Measurements from ENCODE around the gene STARD3. TPM values are rescaled to one million over a fixed set of nuclear protein-coding genes. Genes with fewer than 3 reads are reported as not detected.
A peak's percentile ranks its signal among the peaks of the same experiment; 100 is the strongest.

STARD3 gene
- total RNA-seq, 2 experiments from 2014 or later: 70.0 to 72.8 TPM

GRCh38 chr17:39627712-39628516 lies 9.0 kb upstream of the STARD3 start:
- ChIA-PET POLR2A (no interaction called here), CTCF (interaction anchor here (1.0 to 1.4 kb wide), 4 partner anchors 9 to 126 kb away, joined by 3 to 6 read pairs (median 3); no protein-coding TSS in a partner anchor)
- Mint-ChIP-seq H3K4me3 (no peak overlapping the region), H3K9me3 (no peaks in the 10 kb centered on the region), H3K4me1 (peaks cover 29% of the 10 kb centered on the region), H3K36me3 (ENCODE audit: low read depth) (no peaks in the 10 kb centered on the region), H3K27me3 (peaks cover 47% of the 10 kb centered on the region), H3K27ac (no peak overlapping the region)
- DNase-seq: no peak

DNA sequence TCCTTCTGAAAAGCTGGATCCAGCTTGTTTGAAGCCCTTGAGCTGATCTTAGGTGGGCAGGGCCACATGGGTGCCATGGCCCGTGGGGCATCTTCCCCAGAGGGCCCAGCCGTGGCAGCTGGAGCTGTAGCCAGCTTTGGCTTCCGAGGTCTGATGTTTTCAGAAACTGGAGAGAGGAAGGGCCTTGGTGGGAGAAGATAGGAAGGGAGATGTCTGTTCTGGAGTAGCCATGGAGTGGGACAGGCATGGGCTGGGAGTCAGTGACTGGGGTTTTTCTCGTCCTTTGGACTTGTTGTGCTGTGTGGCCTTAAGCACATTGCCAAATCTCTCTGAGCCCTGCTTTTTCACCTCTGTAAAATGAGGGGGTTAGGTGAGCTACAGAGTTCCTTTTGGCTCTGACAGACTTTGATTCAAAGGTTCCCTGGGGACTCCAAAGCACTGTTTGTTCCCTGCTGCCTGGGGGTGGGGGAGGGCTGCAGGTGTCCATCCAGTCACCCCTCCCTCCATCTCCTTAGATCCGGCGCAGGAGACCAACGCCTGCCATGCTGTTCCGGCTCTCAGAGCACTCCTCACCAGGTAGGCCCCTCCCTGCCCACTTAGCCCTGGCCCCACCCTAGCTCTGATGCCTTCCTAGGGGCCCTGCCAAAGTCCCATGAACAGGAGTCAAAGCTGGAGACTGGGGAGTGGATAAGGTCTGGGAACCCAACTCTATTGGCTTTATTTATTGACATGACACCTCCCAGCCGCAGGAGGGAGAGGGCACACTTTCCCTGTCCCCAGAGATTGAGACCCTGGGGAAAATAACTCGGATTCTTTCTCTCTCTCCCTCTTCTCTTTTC lies 8.1 kb upstream of the STARD3 start:
- H3K36me3 Mint-ChIP-seq (ENCODE audit: low read depth): no peaks in the 10 kb centered on the region
- CTCF ChIA-PET: interaction anchor here (1.0 to 1.4 kb wide), 3 partner anchors 9 to 26 kb away, joined by 3 to 6 read pairs (median 3); no protein-coding TSS in a partner anchor
- no peak overlapping the region for H3K27ac Mint-ChIP-seq
- no peak overlapping the region for H3K4me3 Mint-ChIP-seq
- POLR2A ChIA-PET: no interaction called here
- H3K27me3 Mint-ChIP-seq: peaks cover 47% of the 10 kb centered on the region
- DNase-seq: no peak
- no peaks in the 10 kb centered on the region for H3K9me3 Mint-ChIP-seq
- H3K4me1 Mint-ChIP-seq: peaks cover 22% of the 10 kb centered on the region

- no peak for DNase-seq
- CTCF ChIA-PET: no interaction called here
- Mint-ChIP-seq H3K27ac (no peak overlapping the region), H3K4me3 (no peak overlapping the region), H3K27me3 (peaks cover 46% of the 10 kb centered on the region), H3K9me3 (no peaks in the 10 kb centered on the region), H3K36me3 (ENCODE audit: low read depth) (no peaks in the 10 kb centered on the region), H3K4me1 (peaks cover 23% of the 10 kb centered on the region)
- POLR2A ChIA-PET: no interaction called here
Observed at GRCh38 chr17:39629494-39629880, 7.5 kb upstream of the STARD3 start.

DNA sequence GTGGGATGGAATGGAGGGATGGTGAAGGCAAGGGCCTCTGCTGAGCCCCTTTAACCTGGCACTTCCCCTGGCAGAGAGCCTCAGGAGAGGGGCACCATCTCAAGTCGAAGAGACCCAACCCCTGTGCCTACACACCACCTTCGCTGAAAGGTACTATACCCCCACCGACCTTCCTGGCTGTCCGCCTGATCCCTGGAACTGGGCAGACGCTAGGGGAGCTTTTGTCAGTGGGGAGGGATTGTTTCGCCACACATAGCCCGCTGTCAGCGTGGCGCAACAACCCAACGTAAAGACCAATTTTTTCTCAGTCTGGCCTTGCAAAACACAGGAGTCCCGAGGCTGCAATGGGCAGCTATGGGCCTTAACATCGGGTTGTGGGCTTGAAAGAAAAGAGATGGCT lies 7.0 kb upstream of the STARD3 start:
- H3K36me3 Mint-ChIP-seq (ENCODE audit: low read depth): no peaks in the 10 kb centered on the region
- DNase-seq: no peak
- H3K27me3 Mint-ChIP-seq: peaks cover 42% of the 10 kb centered on the region
- no peaks in the 10 kb centered on the region for H3K9me3 Mint-ChIP-seq
- H3K4me3 Mint-ChIP-seq: no peak overlapping the region
- ChIA-PET POLR2A (no interaction called here), CTCF (interaction anchor here (1.5 to 6.7 kb wide), 2 partner anchors 7 to 75 kb away, joined by 4 to 108 read pairs; no protein-coding TSS in a partner anchor)
- no peak overlapping the region for H3K27ac Mint-ChIP-seq
- peaks cover 22% of the 10 kb centered on the region for H3K4me1 Mint-ChIP-seq

- Mint-ChIP-seq H3K4me3 (no peak overlapping the region), H3K27me3 (peaks cover 26% of the 10 kb centered on the region), H3K4me1 (peaks cover 24% of the 10 kb centered on the region), H3K9me3 (no peaks in the 10 kb centered on the region), H3K27ac (peak overlapping the region; percentile 33), H3K36me3 (ENCODE audit: low read depth) (no peaks in the 10 kb centered on the region)
- DNase-seq: no peak
- CTCF ChIA-PET: interaction anchor here (0.6 to 6.7 kb wide), 5 partner anchors 8 to 1960 kb away, joined by 3 to 108 read pairs (median 4); partner anchors contain the start of gene PNMT
- POLR2A ChIA-PET: no interaction called here
Observed at GRCh38 chr17:39631403-39631802, 5.5 kb upstream of the STARD3 start.

DNA sequence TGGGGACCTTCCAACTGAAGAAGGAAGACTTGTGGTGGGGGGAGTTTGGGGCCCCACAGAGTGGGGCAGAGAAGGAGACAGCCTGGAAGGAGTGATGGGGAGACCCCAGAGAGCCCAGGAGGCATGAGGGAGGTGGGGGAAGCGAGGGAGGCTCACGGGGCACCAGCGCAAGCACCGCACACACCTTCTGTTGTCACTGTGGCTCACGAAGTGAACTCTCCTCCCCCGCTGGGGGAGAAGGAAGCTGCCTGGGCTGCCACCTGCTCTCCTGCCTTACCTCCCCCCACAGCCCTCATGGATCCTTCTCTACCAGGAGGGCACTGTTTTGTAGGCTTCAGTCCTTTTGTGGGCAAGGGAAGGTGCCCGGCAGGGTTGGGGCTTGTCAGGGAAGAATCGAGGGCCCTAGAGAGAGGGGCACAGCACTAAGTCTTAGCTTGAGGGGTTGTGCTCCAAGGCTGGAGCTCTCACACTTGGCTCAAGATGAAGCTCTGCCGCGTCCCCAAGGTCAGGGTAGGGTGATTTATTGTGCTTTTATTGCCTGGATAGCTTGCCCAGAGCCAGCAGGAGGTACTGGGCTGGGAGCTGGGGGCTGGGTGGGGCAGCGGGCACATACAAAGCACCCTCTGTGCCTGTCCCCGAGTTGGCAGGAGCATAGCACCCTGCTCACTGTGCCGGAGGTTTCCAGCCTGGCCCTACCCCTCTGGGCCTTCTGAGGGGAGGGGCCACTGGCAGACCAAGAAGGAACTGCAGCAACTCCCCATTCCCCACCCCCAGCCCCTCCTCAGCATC lies 4.6 kb upstream of the STARD3 start:
- Mint-ChIP-seq H3K36me3 (ENCODE audit: low read depth) (no peaks in the 10 kb centered on the region), H3K27ac (no peak overlapping the region), H3K9me3 (no peaks in the 10 kb centered on the region), H3K4me3 (no peak overlapping the region), H3K27me3 (peaks cover 21% of the 10 kb centered on the region), H3K4me1 (peaks cover 26% of the 10 kb centered on the region)
- ChIA-PET CTCF (interaction anchor here (0.6 to 6.7 kb wide), 5 partner anchors 9 to 425 kb away, joined by 3 to 108 read pairs (median 5); no protein-coding TSS in a partner anchor), POLR2A (interaction anchor here (0.6 kb wide), 2 partner anchors 18 to 655 kb away, joined by 3 to 4 read pairs; no protein-coding TSS in a partner anchor)
- DNase-seq: no peak

GRCh38 chr17:39633570-39634183 lies 3.3 kb upstream of the STARD3 start:
- Mint-ChIP-seq H3K9me3 (no peaks in the 10 kb centered on the region), H3K4me3 (no peak overlapping the region), H3K27ac (no peak overlapping the region), H3K36me3 (ENCODE audit: low read depth) (peaks cover 7% of the 10 kb centered on the region), H3K27me3 (peaks cover 11% of the 10 kb centered on the region), H3K4me1 (peaks cover 38% of the 10 kb centered on the region)
- ChIA-PET CTCF (interaction anchor here (0.6 to 6.7 kb wide), 6 partner anchors 10 to 643 kb away, joined by 3 to 108 read pairs (median 4); no protein-coding TSS in a partner anchor), POLR2A (no interaction called here)
- no peak for DNase-seq

- POLR2A ChIA-PET: no interaction called here
- H3K27ac Mint-ChIP-seq: no peak overlapping the region
- H3K4me3 Mint-ChIP-seq: no peak overlapping the region
- H3K27me3 Mint-ChIP-seq: peaks cover 9% of the 10 kb centered on the region
- no peaks in the 10 kb centered on the region for H3K9me3 Mint-ChIP-seq
- peaks cover 45% of the 10 kb centered on the region for H3K4me1 Mint-ChIP-seq
- H3K36me3 Mint-ChIP-seq (ENCODE audit: low read depth): peaks cover 7% of the 10 kb centered on the region
- DNase-seq: peak; percentile 31
- CTCF ChIA-PET: interaction anchor here (0.7 to 6.7 kb wide), 10 partner anchors 10 to 200 kb away, joined by 3 to 108 read pairs (median 4); no protein-coding TSS in a partner anchor
Observed at GRCh38 chr17:39634384-39634871, 2.5 kb upstream of the STARD3 start.

DNA sequence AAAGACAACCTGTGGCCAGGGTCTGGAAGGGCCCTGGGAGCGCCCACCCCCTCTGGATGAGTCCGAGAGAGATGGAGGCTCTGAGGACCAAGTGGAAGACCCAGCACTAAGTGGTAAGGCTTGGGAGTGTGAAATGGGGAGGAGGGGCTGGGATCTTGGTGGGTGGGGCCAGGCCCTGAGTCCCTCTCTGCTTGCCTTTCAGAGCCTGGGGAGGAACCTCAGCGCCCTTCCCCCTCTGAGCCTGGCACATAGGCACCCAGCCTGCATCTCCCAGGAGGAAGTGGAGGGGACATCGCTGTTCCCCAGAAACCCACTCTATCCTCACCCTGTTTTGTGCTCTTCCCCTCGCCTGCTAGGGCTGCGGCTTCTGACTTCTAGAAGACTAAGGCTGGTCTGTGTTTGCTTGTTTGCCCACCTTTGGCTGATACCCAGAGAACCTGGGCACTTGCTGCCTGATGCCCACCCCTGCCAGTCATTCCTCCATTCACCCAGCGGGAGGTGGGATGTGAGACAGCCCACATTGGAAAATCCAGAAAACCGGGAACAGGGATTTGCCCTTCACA lies 1.2 kb upstream of the STARD3 start:
- peak overlapping the region; percentile 89 for H3K27ac Mint-ChIP-seq
- DNase-seq: no peak
- H3K4me1 Mint-ChIP-seq: peaks cover 54% of the 10 kb centered on the region
- no peaks in the 10 kb centered on the region for H3K9me3 Mint-ChIP-seq
- H3K4me3 Mint-ChIP-seq: peak overlapping the region; percentile 91
- ChIA-PET POLR2A (no interaction called here), CTCF (interaction anchor here (1.1 to 6.7 kb wide), 5 partner anchors 12 to 199 kb away, joined by 3 to 108 read pairs (median 4); no protein-coding TSS in a partner anchor)
- H3K36me3 Mint-ChIP-seq (ENCODE audit: low read depth): peaks cover 7% of the 10 kb centered on the region
- peaks cover 9% of the 10 kb centered on the region for H3K27me3 Mint-ChIP-seq

- no peak for DNase-seq
- ChIA-PET CTCF (interaction anchor here (1.9 to 6.7 kb wide), 2 partner anchors 13 to 18 kb away, joined by 11 to 108 read pairs; no protein-coding TSS in a partner anchor), POLR2A (no interaction called here)
- peaks cover 4% of the 10 kb centered on the region for H3K27me3 Mint-ChIP-seq
- H3K36me3 Mint-ChIP-seq (ENCODE audit: low read depth): peaks cover 7% of the 10 kb centered on the region
- H3K4me3 Mint-ChIP-seq: peak overlapping the region; percentile 91
- peaks cover 53% of the 10 kb centered on the region for H3K4me1 Mint-ChIP-seq
- no peaks in the 10 kb centered on the region for H3K9me3 Mint-ChIP-seq
- peak overlapping the region; percentile 89 for H3K27ac Mint-ChIP-seq
Observed at GRCh38 chr17:39636587-39636926, 387 bp upstream of the STARD3 start.

DNA sequence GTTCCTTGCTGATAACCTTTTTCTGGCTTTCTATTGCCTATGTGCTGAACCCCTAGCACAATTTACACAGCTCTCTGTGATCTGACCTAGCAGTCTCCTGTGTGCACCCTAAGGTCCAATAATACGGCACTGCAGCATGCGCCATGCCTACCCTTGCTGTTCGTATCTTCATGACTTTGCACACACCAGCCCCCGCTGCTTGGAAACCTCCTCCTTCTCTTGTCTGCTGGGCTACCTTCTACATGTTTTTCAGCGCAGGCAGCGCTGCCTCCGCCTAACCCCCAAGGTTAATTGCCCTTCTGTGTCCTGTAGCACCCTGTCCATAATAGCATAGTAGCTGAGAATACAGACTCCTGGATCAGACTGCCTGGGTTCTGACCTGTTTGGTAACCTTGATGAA lies 1.4 kb downstream of the STARD3 start:
- CTCF ChIA-PET: interaction anchor here (1.0 to 3.7 kb wide), 7 partner anchors 10 to 49 kb away, joined by 3 to 30 read pairs (median 4); partner anchors contain the start of gene PGAP3
- POLR2A ChIA-PET: no interaction called here
- Mint-ChIP-seq H3K4me3 (peak overlapping the region; percentile 91), H3K27me3 (no peaks in the 10 kb centered on the region), H3K4me1 (peaks cover 63% of the 10 kb centered on the region), H3K27ac (peak overlapping the region; percentile 89), H3K36me3 (ENCODE audit: low read depth) (peaks cover 7% of the 10 kb centered on the region), H3K9me3 (no peaks in the 10 kb centered on the region)
- no peak for DNase-seq

Data from activated CD4-positive, alpha-beta T cell treated with anti-CD3 and anti-CD28 coated beads, Interleukin-2, amount 10 ng/mL, durations not matched to agents 7 days and 5 days (primary cell).